HG03378 (cell line): ENCODE data around the gene PYDC1.
"Not testable (repeated sequence)": the region's sequence is repeated elsewhere in the genome, so short reads cannot be mapped to it uniquely, and the experiment has no call there.

Experiments used
- ATAC-seq: cut with Tn5 transposase; IDR thresholded peaks from one replicate; pipeline ENCODE4 v1.9.1; 2021; ENCODE audit warnings: mild to moderate bottlenecking, moderate library complexity; ENCODE audit not compliant: unreplicated experiment

The PYDC1 gene

GRCh38 chr16:31181102-31181830 lies 35.7 kb downstream of the PYDC1 start:
- ATAC-seq = no peak

GRCh38 chr16:31179747-31180459 lies 37.0 kb downstream of the PYDC1 start, which contains the start of gene FUS:
Gene FUS (plus strand): TSS chr16:31180139. CDS start chr16:31180215, 76 bp downstream.
- peak; percentile 51 for ATAC-seq

GRCh38 chr16:31179219-31179746 lies 37.7 kb downstream of the PYDC1 start:
- peak; percentile 11 for ATAC-seq

GRCh38 chr16:31177136-31177535 lies 39.8 kb downstream of the PYDC1 start:
- ATAC-seq = no peak

GRCh38 chr16:31170048-31170447 lies 46.9 kb downstream of the PYDC1 start:
- not testable (repeated sequence) for ATAC-seq

GRCh38 chr16:31168848-31169247 lies 48.1 kb downstream of the PYDC1 start:
- no peak for ATAC-seq

- no peak for ATAC-seq
Observed at GRCh38 chr16:31167315-31167714, 49.6 kb downstream of the PYDC1 start.
